ENCODE results near the gene FASTK. TPM values are rescaled to one million over a fixed set of nuclear protein-coding genes. Genes with fewer than 3 reads are reported as not detected.

FASTK gene
- 67.0 and 69.6 TPM in 2 replicates for total RNA-seq

- DNase-seq: peak; percentile 93
These were observed at the start of gene FASTK for GRCh38 chr7:151080522-151081169. TSS of gene FASTK (minus strand) at chr7:151080809. CDS start at chr7:151080766, 43 bp downstream.

GRCh38 chr7:151129960-151130591 is 49.5 kb upstream of the FASTK start:
- no peak for DNase-seq

- no peak for DNase-seq
These were observed 48.7 kb upstream of the FASTK start for GRCh38 chr7:151129117-151129959.

DNA sequence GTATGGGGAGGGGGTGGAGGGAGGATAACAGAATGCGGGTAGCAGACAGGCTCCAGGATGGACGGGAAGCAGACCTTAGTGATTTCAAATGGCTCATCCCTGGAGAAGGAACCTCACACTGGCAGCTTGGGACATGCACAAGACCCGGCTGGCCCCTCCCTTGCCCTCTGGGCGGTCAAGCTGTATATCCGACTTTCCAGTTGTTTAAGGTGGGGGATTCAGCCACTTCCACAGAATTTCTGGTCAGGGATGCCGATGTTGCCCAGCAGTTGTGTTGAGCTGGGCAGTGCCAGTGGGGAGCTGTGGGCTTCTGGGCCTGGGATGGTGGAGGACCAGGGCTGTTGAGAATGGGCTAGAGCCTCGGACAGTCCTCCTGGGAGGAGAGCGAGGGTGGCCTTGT is 48.1 kb upstream of the FASTK start:
- no peak for DNase-seq

DNA sequence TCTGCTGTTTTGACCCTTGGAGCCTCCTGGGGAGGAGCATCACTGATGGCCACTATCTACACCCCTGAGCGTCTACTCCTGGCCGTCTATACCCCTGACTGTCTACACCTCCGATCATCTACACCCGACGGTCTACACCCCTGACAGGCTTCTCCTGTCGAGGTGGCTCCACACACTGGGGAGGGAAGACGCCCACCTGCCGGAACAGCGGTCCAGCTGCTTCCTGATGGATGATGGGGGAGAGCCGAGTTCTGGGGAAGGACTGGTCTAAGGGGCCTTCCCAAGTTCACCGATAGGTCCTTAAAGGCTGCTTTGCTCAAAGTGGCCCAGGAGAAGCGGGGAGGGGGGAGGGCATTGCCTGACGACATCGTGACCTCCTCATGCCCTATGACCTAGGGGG is 47.5 kb upstream of the FASTK start:
- no peak for DNase-seq

GRCh38 chr7:151126491-151127137 is 46.0 kb upstream of the FASTK start:
- no peak for DNase-seq

- no peak for DNase-seq
These were observed 45.4 kb upstream of the FASTK start for GRCh38 chr7:151125846-151126481.

DNA sequence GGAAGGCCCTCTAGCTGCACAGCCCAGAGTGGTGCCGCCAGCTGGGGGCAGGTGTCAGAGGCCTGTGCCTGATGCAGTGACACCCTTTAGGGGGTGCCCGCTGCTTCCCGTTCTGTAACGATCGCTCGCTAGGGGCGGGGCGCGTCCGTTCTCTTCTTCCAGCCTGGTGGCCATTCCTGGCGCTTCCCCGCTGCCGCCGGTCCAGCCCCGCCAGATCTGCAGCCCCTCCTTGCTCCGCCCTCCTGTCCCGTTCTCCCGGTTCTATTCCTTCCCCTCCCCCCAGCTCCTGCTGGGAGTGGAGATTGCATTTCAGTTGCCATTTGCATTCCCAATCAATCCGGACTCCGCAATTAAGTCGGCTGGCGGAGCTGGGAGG is 44.8 kb upstream of the FASTK start:
- DNase-seq: no peak

GRCh38 chr7:151124899-151125399 is 44.3 kb upstream of the FASTK start:
- no peak for DNase-seq

- DNase-seq: no peak
These were observed 43.9 kb upstream of the FASTK start for GRCh38 chr7:151124481-151124880.

- peak; percentile 90 for DNase-seq
These were observed 43.3 kb upstream of the FASTK start for GRCh38 chr7:151123822-151124464.

DNA sequence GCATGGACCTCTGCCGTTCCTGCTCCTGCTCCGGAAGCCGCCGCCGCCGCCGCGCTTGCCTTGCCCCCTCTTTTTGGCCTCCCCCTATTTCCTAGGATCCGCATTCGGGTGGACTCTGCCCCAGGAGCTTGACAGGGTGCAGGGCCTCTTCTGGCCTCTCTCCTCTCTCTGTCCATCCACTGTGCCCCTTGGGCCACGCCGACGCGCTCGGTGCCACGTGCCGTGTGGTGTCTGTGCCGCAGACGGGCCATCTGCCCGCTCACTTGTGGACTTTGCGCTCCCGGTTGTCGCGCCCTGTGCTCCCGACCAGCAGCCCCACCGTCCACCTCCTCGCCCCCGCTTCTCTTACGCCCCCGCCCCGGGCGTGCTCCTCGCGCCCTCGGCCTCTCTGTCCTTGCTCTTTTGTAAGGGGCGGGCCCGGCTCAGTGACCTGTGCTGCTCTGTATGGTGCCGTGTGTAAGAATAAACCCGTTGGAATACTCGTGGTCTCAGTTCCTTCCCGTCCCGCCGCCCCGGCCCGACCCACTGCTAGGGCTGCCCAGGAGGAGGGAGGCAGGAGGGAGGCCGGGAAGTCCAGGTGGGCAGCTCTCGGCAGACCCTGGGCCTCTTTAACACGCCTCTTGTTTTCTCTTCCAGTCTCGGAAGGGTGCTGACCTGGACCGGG is 42.7 kb upstream of the FASTK start:
- no peak for DNase-seq

GRCh38 chr7:151122796-151123157 is 42.2 kb upstream of the FASTK start:
- no peak for DNase-seq

DNA sequence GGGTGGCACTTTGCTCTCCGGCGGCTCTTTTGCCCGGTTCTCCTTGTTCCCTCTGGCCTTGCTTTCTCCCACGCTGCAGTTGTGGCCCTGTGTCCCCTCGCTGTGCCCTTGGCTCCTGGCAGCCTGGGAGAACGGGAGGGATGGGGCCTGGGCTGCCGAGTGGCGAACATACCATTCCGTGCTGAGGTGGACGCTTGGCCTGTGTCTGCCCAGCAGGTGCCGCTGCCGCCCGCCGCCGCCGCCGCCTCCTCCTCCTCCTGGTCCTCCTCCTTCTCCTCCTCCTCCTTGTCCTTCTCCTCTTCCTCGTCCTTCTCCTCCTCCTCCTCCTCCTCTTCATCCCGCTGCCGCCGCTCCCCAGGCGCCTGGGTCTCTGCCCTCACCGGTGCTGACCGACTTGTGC is 41.7 kb upstream of the FASTK start:
- no peak for DNase-seq

DNA sequence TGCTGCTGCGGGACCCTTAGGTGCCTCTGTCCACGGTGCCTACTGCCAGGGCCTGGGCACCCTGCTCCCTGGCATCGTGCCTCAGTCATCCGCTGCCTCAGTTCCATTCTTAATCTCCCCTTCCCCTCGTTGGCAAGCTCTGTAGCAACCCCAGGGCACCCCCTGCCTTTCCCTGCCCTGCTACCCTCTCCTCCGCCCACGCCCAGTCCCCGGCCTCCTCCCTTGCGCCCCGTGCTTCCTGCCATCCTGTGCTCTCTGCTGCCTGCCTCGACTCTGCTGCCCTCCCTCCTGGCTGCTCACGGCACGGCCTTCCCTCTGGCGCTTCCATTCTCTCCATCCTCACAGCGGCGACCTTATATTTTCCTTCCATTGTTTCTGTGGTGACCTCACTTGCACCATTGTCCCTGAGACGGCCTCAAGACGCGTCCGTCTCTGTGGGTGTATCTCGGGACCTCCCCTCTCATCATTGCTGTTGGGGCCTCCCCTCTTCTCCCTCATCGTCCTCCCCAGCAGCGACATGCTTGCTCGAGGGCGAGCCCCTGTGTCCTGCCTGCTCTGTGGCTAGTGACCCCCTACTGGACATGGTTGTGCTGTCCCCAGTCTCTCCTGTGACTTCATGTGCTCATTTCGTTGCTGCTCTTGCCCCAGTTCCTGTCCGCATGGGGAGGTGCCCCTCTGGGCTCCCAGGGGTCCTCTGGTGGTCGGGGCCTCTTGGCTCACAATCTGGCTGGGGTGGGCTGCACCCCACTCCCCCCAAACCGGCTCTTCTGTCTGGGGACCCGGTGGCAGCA is 41.0 kb upstream of the FASTK start:
- peak; percentile 23 for DNase-seq

GRCh38 chr7:151120896-151121295 is 40.3 kb upstream of the FASTK start:
- no peak for DNase-seq

GRCh38 chr7:151119902-151120301 is 39.3 kb upstream of the FASTK start:
- DNase-seq: no peak

DNA sequence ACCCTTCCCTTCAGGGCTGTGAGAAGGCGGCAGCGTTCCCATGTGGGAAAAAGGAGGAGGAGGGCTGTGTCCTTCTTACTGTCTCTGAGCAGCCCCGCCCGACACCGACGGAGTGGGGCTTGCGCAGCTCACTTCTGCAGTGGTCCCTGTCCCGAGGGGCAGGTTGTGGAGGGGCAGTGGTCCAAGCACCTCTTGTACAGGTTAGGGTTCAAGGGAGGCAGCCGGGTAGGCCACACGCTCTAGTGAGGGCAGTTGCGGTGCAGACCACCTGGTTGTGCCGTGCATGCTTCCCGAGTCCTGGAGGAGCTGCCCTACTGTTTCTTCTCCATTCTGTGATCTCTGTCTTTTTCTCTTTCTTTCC is 38.4 kb upstream of the FASTK start:
- no peak for DNase-seq

- DNase-seq: no peak
These were observed 37.8 kb upstream of the FASTK start for GRCh38 chr7:151118108-151119054.

DNA sequence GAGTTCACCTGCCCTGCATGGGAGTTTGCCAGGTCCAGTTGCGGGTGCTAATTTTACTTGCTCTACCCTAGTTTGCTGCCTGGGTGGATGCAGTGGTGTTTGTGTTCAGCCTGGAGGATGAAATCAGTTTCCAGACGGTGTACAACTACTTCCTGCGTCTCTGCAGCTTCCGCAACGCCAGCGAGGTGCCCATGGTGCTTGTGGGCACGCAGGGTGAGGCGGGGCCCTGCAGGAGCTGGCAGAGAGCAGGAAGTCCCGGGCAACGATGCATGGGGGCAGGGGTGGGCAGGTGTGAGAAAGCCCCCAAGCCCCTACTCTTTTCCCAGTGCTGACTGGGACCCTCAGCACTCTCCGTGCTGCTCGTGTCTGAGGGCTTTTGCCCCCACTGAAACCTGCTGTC is 37.0 kb upstream of the FASTK start:
- no peak for DNase-seq
